NB4 (cell line): ENCODE measurements around the gene PLCD1.
"Not testable (repeated sequence)": the region's sequence is repeated elsewhere in the genome, so short reads cannot be mapped to it uniquely, and the experiment has no call there.

Source experiments
- CTCF ChIP-seq: IDR thresholded peaks from one replicate; pipeline ENCODE4 v1.5.1; 2012; ENCODE audit warnings: low read depth, low read length
- MYC ChIP-seq: IDR thresholded peaks from 2 replicates; pipeline ENCODE4 v1.6.1; 2011; ENCODE audit warnings: low read depth, low read length
- POLR2A ChIP-seq: IDR thresholded peaks from 2 replicates; pipeline ENCODE4 v1.6.1; 2011; ENCODE audit warnings: mild to moderate bottlenecking; ENCODE audit not compliant: insufficient read length; ENCODE audit errors: extremely low read depth
- TF ChIP-seq, protein P1 (sequence below): IDR thresholded peaks from 2 replicates; pipeline ENCODE4 v1.6.1; 2011; ENCODE audit warnings: low read depth, low read length

DNA sequence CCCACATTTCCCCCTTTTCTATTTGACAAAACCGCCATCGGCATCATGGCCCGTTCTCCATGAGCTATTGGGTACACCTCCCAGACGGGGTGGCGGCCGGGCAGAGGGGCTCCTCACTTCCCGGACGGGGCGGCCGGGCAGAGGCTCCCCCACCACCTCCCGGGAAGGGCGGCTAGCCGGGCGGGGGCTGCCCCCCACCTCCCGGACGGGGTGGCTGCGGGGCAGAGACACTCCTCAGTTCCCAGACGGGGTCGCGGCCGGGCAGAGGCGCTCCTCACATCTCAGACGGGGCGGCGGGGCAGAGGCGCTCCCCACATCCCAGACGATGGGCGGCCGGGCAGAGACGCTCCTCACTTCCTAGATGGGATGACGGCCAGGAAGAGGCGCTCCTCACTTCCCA, 35.0 kb upstream of the PLCD1 start:
- TF ChIP-seq CTCF, POLR2A, MYC: not testable (repeated sequence)
- TF ChIP-seq, protein P1, sequence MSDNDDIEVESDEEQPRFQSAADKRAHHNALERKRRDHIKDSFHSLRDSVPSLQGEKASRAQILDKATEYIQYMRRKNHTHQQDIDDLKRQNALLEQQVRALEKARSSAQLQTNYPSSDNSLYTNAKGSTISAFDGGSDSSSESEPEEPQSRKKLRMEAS: not testable (repeated sequence)
